Measurements from ENCODE around the gene PIK3C2G.
"Not testable (repeated sequence)": the region's sequence is repeated elsewhere in the genome, so short reads cannot be mapped to it uniquely, and the experiment has no call there.

PIK3C2G gene, protein sequence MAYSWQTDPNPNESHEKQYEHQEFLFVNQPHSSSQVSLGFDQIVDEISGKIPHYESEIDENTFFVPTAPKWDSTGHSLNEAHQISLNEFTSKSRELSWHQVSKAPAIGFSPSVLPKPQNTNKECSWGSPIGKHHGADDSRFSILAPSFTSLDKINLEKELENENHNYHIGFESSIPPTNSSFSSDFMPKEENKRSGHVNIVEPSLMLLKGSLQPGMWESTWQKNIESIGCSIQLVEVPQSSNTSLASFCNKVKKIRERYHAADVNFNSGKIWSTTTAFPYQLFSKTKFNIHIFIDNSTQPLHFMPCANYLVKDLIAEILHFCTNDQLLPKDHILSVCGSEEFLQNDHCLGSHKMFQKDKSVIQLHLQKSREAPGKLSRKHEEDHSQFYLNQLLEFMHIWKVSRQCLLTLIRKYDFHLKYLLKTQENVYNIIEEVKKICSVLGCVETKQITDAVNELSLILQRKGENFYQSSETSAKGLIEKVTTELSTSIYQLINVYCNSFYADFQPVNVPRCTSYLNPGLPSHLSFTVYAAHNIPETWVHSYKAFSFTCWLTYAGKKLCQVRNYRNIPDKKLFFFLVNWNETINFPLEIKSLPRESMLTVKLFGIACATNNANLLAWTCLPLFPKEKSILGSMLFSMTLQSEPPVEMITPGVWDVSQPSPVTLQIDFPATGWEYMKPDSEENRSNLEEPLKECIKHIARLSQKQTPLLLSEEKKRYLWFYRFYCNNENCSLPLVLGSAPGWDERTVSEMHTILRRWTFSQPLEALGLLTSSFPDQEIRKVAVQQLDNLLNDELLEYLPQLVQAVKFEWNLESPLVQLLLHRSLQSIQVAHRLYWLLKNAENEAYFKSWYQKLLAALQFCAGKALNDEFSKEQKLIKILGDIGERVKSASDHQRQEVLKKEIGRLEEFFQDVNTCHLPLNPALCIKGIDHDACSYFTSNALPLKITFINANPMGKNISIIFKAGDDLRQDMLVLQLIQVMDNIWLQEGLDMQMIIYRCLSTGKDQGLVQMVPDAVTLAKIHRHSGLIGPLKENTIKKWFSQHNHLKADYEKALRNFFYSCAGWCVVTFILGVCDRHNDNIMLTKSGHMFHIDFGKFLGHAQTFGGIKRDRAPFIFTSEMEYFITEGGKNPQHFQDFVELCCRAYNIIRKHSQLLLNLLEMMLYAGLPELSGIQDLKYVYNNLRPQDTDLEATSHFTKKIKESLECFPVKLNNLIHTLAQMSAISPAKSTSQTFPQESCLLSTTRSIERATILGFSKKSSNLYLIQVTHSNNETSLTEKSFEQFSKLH (N-terminal part only)

DNA sequence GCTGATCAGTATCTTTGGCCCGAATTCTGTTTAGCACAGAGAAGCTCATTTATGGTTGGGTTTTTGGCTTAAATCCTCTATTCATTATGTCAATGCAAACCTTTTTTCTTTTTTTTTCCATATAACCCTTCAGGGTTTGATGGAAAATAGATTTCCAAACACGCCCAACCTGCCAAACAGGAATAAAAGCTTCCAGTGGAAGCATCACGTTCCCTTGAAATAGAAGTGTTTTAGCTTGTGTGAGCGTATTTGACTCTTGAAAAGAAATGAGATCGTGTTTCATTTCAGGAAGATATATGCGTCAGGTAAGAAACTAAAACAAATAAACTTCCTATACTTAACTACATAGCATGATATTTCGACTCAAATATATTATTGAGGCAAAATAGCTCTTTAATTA is at the start of gene PIK3C2G:
Gene PIK3C2G, plus strand, starts transcription at position 246 of the 400 bp plus-strand sequence. CDS start 20,564 bp downstream, outside the sequence.
- DNase-seq = no peak

DNA sequence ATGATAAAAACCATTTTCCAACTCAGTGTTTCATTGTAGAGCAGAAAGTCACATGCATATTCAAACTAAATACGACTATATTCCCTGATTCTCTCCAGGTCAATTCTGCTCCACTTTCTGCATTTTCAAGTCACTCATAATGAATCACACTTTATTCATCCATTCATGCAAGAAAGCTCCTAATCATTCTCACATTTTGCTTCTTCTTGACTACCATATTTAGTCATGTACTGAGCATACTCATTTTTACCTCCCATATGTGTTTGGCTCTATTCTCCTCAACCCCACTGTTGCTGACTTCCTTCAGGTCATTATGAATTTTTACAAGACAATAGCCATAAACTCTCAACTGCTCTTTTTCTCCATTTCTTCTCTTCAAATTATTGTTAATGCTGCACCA is 43.4 kb upstream of the PIK3C2G start:
- DNase-seq = no peak

DNA sequence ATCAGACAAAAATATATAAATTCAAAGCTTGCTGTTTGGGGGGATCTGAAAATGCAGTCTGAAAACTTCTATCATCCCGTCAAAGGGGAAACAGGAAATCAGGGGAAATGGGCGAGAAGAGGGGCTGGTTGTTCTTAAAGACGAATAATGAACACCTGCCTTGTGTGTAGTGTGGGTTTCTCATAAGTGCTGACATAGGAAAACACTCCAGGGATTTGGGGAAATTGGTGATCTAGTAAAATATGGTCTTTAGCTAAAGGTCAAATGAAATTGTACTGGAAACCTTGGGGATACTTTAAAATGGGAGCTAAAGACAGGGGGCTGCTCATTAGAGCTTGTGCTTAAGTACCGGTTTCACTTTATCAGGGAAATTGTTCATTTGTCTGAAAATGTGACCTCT is 39.6 kb upstream of the PIK3C2G start:
- no peak for DNase-seq

DNA sequence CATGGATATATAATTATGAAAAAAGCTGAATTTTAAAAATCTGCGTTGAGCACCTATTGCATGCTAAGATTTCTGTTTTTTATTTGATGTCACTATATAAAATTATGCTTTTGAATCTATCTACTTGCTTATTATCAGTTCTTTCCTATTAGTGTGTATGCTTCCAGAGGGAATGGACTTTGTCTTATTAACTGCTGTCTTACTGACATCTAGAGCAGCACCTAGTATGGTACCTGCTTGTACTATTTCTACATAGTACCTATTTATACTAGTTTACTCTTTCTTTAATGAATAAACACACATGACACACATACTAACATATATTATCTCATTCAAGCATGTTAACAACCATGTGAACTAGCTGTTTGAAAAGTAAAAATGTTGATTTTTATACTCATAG is 38.6 kb upstream of the PIK3C2G start:
- no peak for DNase-seq

DNA sequence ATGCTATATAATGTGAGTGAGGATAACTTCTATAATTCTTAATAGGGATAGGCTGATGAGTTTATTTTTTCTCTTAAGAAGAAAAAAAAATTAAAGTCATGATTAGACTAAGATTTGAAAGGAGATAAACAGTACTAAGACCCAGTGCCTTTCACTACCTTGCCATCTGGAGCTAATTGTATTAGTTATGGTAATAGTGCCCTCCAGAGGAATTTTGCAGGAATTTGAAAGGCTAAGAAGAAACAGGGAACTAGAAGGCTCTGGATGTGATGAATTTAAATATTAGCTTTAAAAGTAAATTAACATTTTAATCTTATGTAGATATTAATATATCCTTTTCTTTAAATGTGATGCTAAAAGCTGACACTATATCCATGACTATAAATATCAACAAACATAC is 36.6 kb upstream of the PIK3C2G start:
- DNase-seq = no peak

DNA sequence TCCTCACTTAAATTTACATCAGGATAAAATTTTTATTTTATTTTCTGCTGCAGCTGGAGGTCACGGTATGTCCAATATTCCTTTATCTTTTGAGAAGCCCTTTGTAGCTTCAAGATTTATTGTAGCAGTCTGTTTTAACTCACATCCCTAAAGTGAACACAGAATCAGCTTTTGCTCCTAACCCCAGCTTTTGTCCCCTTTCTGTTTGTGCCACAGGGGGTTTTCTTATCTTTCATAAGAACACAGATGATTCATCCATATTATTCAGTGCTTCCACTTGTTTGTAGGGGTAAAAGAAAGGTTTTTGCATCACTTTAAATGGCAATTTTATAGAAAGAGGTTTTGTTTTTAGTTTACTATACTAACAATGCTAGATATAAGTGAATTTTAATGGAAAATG is 21.8 kb upstream of the PIK3C2G start:
- no peak for DNase-seq

DNA sequence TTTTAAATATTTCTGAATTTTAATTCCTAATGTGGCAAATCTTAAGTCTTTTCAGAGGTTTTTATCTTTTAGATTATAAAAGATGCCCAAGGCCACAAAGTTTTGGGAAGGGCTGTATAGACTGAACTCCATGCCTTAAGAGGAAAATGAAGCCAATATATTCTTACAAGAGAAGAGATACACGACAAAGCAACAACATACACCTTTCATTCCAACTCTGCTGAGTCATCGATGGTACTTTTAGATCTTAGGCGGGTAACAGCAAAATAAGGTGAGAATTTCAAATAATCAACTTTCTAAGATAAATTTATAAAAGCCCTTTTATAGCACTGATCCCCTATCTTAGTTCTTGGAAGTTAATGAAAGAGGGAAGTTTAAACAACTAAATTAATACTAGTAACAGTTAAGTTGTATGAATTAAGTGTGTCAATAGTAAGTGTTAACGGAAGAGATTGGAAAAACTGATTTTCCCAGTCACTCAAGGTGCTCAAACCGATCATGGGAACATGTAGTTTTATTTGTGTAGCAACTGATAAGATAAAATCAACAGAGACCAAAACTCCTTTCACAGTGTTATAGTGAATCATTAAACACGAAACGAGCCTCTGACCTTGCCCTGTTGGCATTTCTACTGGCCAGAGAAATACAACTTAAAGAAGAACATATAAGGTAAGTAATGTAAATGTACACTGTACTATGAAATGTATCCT is 18.8 kb upstream of the PIK3C2G start:
- DNase-seq = no peak

DNA sequence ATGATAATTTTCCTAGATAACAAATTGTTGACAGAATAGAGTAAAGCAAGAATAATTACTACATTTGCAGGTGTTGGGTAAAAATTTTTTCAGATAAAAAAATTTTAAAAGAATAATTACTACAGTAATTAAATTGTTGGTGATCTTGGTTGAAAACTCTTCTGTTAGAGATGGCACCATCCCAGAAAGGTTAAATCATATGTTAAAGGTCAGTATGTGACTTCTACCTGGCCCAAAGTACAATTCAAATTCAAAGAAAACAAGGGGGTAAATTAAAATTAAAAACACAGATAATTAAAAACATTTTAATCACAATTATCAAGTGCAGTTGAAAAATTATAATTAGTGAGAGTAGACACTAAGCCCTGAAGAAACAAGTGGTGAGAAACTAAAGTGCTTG is 18.1 kb upstream of the PIK3C2G start:
- no peak for DNase-seq

DNA sequence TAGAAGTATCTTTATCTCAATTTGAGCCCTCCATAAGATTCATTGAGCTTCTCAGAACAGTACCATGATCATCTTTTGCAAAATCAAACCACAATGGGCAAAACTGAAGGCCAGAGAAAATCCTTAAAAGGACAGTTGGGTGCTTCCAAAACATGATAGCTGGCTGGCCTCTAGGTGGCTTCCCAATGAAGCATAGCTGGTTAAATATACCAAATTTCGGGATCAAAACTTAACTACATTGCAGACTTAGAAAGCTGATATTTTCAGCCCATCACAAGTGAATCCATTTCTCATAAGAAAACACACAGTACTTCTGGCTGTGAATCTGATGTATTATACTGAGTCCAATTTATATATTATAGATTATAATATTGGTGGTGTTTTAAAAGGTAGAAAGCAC is 15.3 kb upstream of the PIK3C2G start:
- no peak for DNase-seq

DNA sequence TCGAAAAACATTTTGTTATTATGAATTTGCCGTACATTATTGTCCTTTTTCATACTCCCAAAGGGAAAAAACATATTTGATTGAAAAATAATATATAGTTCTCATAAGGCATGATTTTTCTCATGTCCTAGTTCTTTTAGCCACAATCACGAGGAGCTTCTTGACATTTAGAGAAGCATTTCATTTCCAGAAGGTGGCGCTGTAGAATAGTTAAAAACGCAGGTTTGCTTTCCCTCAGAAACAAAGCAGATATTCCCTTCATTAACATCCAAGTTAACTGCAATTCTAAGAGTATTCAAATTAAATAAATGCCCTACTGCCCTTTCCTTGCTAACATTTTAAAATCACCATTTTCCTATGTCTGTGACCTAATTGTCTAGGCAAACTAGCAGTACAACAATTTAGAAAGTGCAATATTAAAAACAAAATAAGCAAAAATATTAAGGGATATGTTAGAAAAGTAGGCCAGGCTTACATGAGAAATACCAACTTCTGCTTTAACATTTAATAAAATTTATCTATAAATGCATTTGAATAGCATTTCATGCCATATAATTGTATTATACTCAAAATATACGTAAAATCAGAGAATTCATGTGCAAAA is 10.9 kb upstream of the PIK3C2G start:
- DNase-seq = no peak

DNA sequence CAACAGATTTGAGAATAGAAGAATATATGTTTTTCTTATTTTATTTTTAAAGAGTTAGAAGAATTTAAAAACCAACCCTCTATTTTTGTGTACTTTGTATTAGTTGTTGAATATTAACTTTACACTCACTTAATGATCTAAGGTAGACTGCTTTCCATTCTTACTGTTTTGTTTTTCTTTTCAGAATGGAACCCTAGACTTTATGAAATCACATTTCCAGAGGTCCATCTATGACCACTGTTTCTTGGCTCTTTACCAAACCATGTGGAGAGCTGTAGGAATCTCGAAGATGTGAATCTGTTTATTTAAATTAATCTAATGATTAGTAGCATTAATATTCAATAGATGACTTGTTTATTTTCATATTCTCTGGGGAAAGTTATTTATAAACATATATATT is 7.2 kb upstream of the PIK3C2G start:
- no peak for DNase-seq

DNA sequence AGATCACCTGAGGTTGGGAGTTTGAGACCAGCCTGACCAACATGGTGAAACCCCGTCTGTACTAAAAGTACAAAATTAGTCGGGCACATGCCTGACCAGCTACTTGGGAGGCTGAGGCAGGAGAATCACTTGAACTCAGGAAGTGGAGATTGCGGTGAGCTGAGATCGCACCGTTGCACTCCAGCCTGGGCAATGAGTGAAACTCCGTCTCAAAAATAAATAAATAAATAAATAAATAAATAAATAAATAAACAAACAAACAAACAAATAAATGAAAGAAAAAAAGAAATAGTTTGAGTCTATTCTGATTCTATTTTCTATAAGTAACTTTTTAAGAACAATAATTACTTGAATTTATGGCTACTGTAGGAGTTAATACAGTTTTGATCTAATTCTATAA is 6.3 kb upstream of the PIK3C2G start:
- not testable (repeated sequence) for DNase-seq

DNA sequence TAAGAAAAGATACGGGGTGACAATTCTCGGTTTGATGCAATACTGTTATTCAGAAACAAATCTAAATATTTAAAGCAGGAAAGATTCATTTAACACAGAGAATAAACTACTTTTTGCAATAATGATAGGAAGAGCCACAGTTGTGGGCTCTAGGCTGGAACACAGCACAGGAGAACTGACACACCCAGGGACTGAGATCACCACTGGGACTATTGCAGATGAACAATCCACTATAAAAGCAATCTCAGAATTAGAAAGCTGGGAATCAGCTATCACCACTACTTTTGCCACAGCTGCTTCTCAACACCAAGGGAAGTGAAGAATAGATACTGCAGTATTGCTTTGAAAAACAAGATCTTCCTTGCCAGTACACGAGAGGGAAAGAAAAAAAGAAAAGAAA is 4.1 kb upstream of the PIK3C2G start:
- no peak for DNase-seq

DNA sequence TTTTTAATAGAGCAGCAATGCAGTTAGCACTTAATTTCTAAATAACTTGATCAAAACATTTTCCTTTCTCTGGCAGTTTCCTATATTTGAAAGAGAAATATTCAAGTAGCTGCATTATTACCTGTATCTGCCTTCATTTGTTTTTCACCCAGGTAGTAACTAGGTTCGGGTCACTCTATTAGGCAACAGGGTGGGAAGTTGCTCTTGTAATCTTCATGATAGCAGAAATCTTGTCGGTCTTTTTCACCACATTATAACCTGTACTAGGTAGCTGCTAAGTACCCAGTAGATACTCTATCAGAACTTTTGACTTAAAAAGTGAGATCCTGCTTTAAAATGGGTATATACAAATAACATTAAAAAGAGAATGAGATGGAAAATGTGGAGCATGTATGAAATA is 2.4 kb upstream of the PIK3C2G start:
- DNase-seq = no peak

DNA sequence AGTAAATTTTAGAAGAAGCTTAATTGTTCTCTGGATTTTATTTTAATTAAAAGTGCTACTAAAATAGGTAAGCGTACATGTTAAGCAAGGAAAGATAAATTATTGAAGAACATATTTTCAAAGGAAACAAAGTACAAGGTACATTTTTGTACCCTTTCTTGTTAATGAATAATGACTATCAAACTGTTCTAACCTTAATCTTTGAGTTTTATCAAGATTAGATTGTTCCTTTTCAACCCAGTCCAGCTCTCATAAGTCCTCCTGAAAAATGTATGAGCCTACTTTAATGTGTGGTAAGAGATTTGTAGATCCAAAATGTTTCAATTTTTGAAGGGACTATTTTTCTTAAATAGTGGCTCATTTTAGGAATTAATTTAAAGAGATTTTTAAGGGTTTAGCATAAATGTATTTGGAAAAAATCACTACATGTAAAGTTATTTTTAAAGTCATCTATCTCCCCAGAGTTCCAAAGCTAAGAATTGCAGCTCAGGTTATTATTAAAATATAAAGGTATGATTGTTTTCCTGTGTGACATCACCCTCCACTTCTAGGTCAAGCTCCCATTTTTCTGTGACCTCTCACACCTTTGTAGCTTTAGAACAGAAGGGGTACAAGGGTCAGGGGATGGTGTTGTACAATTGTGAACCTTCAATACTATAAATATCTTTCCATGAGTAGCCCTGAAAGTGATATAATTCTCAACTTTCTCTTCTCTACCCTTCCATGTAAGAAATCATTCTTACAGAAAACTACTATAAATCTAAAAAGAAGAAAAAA is 1.2 kb upstream of the PIK3C2G start:
- no peak for DNase-seq

DNA sequence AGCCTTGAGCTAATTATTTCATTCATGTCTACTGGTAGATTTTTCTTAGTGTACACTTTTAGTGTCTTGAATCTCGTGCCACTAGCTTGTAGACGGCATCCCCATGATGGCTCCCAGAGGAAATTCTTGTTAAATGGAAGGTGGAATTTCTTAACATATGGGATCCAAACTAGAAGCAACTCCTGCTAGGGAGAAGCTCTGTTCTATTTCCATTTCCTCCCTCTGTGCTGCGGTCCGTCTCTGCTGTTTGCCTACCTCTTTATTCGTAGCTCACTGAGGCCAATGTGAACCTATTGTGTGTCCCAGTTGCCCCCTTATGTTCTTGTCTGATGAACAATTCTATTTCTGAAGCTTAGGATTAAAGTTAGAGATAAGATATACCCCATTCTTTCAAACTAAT is 588 bp downstream of the PIK3C2G start:
- no peak for DNase-seq

DNA sequence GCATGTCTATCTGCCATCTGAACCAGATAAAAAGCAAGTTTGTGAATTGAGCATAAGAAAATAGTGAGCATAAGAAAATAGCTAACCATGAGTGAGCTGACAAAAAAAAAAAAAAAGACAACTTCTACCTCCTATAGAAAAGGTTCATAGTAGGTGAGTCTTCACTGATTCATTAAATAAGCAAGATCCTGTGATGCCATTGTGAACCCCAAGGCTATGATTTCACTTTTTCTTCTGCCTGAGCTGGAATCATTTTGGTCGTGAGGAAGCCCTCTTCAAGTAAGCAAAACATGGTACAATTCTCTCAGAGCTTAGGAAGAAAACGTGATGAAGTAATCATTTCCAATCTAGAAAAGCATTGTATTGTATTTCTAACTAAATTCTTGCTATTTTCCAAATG is 1.2 kb downstream of the PIK3C2G start:
- DNase-seq = no peak

DNA sequence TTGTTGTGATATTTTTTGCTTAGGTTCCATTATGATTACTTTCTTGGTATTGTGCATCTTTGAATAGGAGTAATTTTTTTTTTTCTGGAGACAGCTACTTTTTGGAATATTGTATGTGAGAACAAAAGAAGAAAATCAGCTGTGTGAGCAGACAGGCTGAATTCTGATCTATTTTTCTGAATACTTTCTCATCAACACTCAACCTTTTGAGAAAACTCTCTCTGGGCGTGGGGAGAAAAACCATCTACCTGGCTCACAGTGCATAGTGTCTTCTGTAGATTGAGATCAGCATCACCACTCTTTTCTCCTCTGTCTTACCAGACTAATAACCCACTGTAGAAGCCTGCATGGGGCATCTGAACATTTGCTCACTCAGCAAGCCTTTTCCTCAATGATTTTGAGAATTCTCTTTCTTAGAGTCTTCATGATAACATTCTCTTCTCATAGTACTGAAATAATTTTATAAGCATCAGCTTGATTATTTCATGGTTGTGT is 3.3 kb downstream of the PIK3C2G start:
- DNase-seq = no peak

DNA sequence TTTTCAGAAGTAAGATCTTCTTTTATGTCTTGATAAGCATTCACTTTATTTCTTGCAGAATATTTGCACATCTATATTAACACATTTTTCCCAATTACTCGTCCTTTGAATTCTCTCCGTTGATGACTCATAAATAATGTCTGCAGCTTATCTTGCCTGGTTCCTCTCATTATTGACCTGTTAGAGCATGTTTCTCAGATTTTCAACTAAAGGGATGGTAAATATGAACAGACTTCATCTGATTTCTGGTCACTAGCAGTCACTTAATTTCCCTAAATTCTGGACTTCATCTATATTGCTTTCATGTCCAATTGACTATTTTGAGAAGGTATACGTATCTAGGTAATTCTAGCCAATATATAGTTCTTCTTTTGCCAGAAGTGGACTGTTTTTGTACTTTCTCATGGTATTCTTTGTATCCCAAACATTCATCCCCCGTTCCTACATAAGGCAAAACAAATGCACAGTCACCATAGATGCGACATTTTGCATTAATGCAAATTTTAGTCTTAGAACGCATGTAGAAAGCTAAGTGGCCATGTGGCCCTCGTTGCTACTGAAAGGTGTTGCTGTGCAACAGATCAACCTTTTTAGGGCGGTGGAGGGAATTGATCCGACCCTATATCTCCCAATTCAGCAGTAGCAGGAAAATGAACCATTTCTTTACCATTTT is 6.2 kb downstream of the PIK3C2G start:
- DNase-seq = no peak

DNA sequence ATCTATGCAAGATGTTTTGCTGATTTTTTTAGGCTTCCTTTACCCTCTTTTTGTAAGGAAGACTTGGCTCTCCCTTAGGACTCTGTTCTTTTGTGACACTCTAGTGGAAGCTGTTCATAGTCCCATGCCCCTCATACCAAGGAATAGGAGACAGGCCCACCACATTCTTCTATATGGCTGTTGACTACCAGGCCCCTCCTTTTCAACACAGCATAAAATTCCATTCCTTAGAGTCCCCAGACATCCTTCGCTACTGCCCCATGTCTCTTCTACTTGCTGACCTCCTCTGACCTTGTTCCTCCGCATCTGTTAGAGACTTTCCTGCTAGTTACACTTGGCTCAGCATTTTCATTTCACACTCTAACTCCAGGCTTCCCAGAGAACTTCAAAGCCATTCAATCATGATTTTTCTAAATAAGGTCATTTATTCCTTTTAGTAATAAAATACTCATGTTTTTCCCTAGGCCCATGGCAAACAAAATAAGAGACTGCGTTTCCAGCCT is 9.7 kb downstream of the PIK3C2G start:
- no peak for DNase-seq
